Endothelial cell of umbilical vein (primary cell): ENCODE measurements around the gene TSEN2. TPM values are rescaled to one million over a fixed set of nuclear protein-coding genes. Genes with fewer than 3 reads are reported as not detected.
A peak's percentile ranks its signal among the peaks of the same experiment; 100 is the strongest.

ENCODE experiments used
- BruUV-seq: library from RNA; stranded (reverse); fragments of 400-500 nt; replicated peaks from 2 replicates; lab custom pipeline; 2021; lab: Mats Ljungman, UMichigan
- CTCF ChIA-PET: fragments of 300-600, 350-600 bp; sonication (Branson Sonifier 250); formaldehyde crosslinking; loops from one replicate; lab custom pipeline; 2021; ENCODE audit warnings: antibody characterized with exemption, inconsistent platforms; lab: Charles Lee
- POLR2A ChIA-PET: fragments of 300-600, 350-600 bp; sonication (Branson Sonifier 250); formaldehyde crosslinking; loops from one replicate; lab custom pipeline; 2021; ENCODE audit warnings: antibody characterized with exemption, inconsistent platforms; lab: Charles Lee
- DNase-seq: peaks from one replicate; pipeline ENCODE4 v3.0.0-alpha.2; 2011; ENCODE audit warnings: low read depth, low spot score
- FAIRE-seq: peaks from 2 replicates; lab custom pipeline; 2011; peaks lifted over from hg19 to GRCh38; lab: Jason Lieb, UNC
- H2AFZ ChIP-seq: 2 replicates; pipeline ENCODE4 v1.6.0; 2012; ENCODE audit warnings: low read depth, low read length, control low read depth, inconsistent platforms
- H3K27ac ChIP-seq: 2 replicates; pipeline ENCODE4 v1.5.1; 2011; ENCODE audit warnings: low read depth, mild to moderate bottlenecking, control low read depth, low read length, moderate library complexity; ENCODE audit not compliant: insufficient read depth
- H3K27me3 ChIP-seq, 2 experiments: 2 replicates each; pipeline versions ENCODE4 v1.6.0 to v1.6.1; 2011; ENCODE audit warnings: low read length in 2 of 2, mixed read lengths in 1 of 2; ENCODE audit not compliant: control insufficient read depth in 2 of 2, insufficient read depth in 2 of 2
- H3K36me3 ChIP-seq, 2 experiments: 2 replicates in 1 of 2; 3 replicates in 1 of 2; pipeline ENCODE4 v1.5.1; 2011; ENCODE audit warnings: low read length in 2 of 2, mild to moderate bottlenecking in 1 of 2, moderate library complexity in 1 of 2; ENCODE audit not compliant: control insufficient read depth in 2 of 2, insufficient read depth in 2 of 2; ENCODE audit errors: extremely low read depth in 1 of 2
- H3K4me1 ChIP-seq: 3 replicates; pipeline ENCODE4 v1.5.1; 2011; ENCODE audit warnings: mild to moderate bottlenecking, low read length; ENCODE audit not compliant: control insufficient read depth, insufficient read depth; ENCODE audit errors: extremely low read depth
- H3K4me2 ChIP-seq: 2 replicates; pipeline ENCODE4 v1.6.1; 2011; ENCODE audit warnings: low read length, control low read depth, mixed read lengths; ENCODE audit not compliant: insufficient read depth
- H3K4me3 ChIP-seq, 3 experiments: fragments of 200-600 bp in 1 of 3; sonication (generic), shearing (Covaris generic) in 1 of 3; replicated peaks in 1 of 3; 2 replicates each; pipeline ENCODE4 v1.5.1; 2011 to 2016; ENCODE audit warnings: control low read depth in 3 of 3, low read length in 3 of 3, mild to moderate bottlenecking in 2 of 3, inconsistent platforms in 1 of 3, low read depth in 1 of 3, moderate library complexity in 1 of 3; ENCODE audit not compliant: insufficient read depth in 1 of 3
- H3K79me2 ChIP-seq: 2 replicates; pipeline ENCODE4 v1.6.0; 2012; ENCODE audit warnings: low read length, inconsistent platforms; ENCODE audit not compliant: control insufficient read depth, insufficient read depth
- H3K9ac ChIP-seq: replicated peaks from 2 replicates; pipeline ENCODE3; 2011; ENCODE audit warnings: low read length, control low read depth; ENCODE audit not compliant: insufficient read depth; ENCODE audit errors: extremely low read depth
- H3K9me1 ChIP-seq: replicated peaks from 3 replicates; pipeline ENCODE4 v1.6.0; 2011; ENCODE audit warnings: mild to moderate bottlenecking, low read length; ENCODE audit not compliant: control insufficient read depth, insufficient read depth; ENCODE audit errors: extremely low read depth
- H3K9me3 ChIP-seq: replicated peaks from 2 replicates; pipeline ENCODE4 v1.5.1; 2012; ENCODE audit warnings: low read length, inconsistent platforms; ENCODE audit not compliant: control insufficient read depth, insufficient read depth
- H4K20me1 ChIP-seq: replicated peaks from 2 replicates; pipeline ENCODE3; 2011; ENCODE audit warnings: mild to moderate bottlenecking, low read length; ENCODE audit not compliant: control insufficient read depth, insufficient read depth; ENCODE audit errors: extremely low read depth
- EZH2 ChIP-seq: IDR thresholded peaks from 2 replicates; pipeline ENCODE4 v1.6.1; 2012; ENCODE audit warnings: borderline replicate concordance, low read depth, mild to moderate bottlenecking, moderate library complexity, low read length, inconsistent platforms; ENCODE audit not compliant: severe bottlenecking
- FOS ChIP-seq: IDR thresholded peaks from 2 replicates; pipeline ENCODE4 v1.6.1; 2011; ENCODE audit warnings: mild to moderate bottlenecking, low read length, moderate library complexity, borderline replicate concordance; ENCODE audit not compliant: insufficient read depth
- GATA2 ChIP-seq: IDR thresholded peaks from 2 replicates; pipeline ENCODE4 v1.7.0; 2011; ENCODE audit warnings: low read depth, mild to moderate bottlenecking, moderate library complexity, mixed read lengths, low read length; ENCODE audit not compliant: insufficient read length, insufficient read depth
- JUN ChIP-seq: IDR thresholded peaks from 2 replicates; pipeline ENCODE4 v1.6.1; 2011; ENCODE audit warnings: borderline replicate concordance, low read depth; ENCODE audit not compliant: insufficient read length, insufficient read depth
- MYC ChIP-seq: IDR thresholded peaks from one replicate; pipeline ENCODE4 v1.6.1; 2011; ENCODE audit warnings: mild to moderate bottlenecking, low read depth, low read length
- POLR2A ChIP-seq: IDR thresholded peaks from 2 replicates; pipeline ENCODE4 v1.6.1; 2012; ENCODE audit warnings: low read depth, mild to moderate bottlenecking, control low read depth, low read length
- POLR2AphosphoS5 ChIP-seq: IDR thresholded peaks from 2 replicates; pipeline ENCODE4 v1.6.1; 2012; ENCODE audit warnings: low read depth, mild to moderate bottlenecking, control low read depth, low read length, moderate library complexity; ENCODE audit not compliant: insufficient read depth
- dilution Hi-C: fragments of 300-500 bp; cut with MboI; formaldehyde crosslinking; loops from one replicate; pipeline ENCODE4 v1.15.0; 2019; ENCODE audit warnings: low sequenced_read_pairs; ENCODE audit not compliant: extremely low pct_ligation_motif_present
- intact Hi-C: fragments of 100-400 bp; cut with micrococcal nuclease; formaldehyde crosslinking; loops from one replicate; pipeline ENCODE4 v1.10.0; 2022
- polyA plus RNA-seq, 4 experiments: library from polyadenylated mRNA; depleted of rRNA in 3 of 4; stranded (reverse) in 3 of 4; unstranded in 1 of 4; fragments of >200 nt; gene quantifications; 2 replicates each; pipeline versions ENCODE4 v1.2.1 to v1.2.3, GENCODE V29; 2011 to 2012; ENCODE audit warnings: missing spikeins in 1 of 4
- total RNA-seq: library from RNA; stranded (reverse); gene quantifications from 2 replicates; pipeline ENCODE4 v1.2.3, GENCODE V29; 2021
- TF ChIP-seq, protein P1 (sequence below): IDR thresholded peaks from 2 replicates; pipeline ENCODE4 v1.6.1; 2011; ENCODE audit not compliant: insufficient read depth, insufficient read length
- TF ChIP-seq, protein P2 (sequence below), 2 donors: IDR thresholded peaks; 1 replicate in 1 of 2; 2 replicates in 1 of 2; pipeline ENCODE4 v1.5.1; 2011; ENCODE audit warnings: low read length in 2 of 2, mild to moderate bottlenecking in 2 of 2, moderate library complexity in 2 of 2, control low read depth in 1 of 2, inconsistent platforms in 1 of 2, low read depth in 1 of 2; ENCODE audit not compliant: insufficient read depth in 1 of 2; ENCODE audit errors: extremely low read depth in 1 of 2

TSEN2 gene
- total and polyA plus RNA-seq, 2 donors (not counting 3 experiments of a cell fraction or from before 2014, with no cell fraction given): 8.3 to 12.1 TPM

DNA sequence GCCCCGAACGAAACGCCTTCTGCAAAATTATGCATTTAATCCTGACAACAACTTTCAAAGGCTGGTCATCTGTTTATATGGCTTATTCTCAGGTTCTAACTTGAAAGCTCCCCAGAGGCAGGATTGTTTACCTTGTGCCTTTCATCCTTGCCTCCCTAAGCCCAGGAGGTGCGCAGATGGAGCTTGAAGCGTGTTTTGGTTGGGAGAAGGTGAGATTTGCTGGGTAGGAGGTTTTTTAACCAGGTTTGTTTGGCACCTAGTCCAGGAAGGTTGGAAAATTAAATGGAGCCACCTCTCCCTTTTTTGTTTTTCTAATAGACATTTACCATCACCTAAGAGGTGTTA is 675 bp downstream of the TSEN2 start:
- Histone ChIP-seq H3K27ac (no peak overlapping the region), H3K27me3 (no peaks in the 10 kb centered on the region), H3K9ac (peak overlapping the region; percentile 58), H3K9me3 (no peaks in the 10 kb centered on the region), H4K20me1 (no peaks in the 10 kb centered on the region), H3K4me2 (peak overlapping the region; percentile 94), H3K9me1 (no peaks in the 10 kb centered on the region), H3K79me2 (peaks cover 17% of the 10 kb centered on the region), H3K4me3 (peak overlapping the region; percentile 51 to 59 (median 58)), H2AFZ (peak overlapping the region; percentile 61), H3K4me1 (peaks cover 23% of the 10 kb centered on the region), H3K36me3 (no peaks in the 10 kb centered on the region)
- POLR2A ChIA-PET: no interaction called here
- TF ChIP-seq EZH2 (no peak), POLR2AphosphoS5 (no peak), MYC (no peak), JUN (no peak), FOS (no peak), POLR2A (no peak), GATA2 (no peak)
- TF ChIP-seq, protein P1, sequence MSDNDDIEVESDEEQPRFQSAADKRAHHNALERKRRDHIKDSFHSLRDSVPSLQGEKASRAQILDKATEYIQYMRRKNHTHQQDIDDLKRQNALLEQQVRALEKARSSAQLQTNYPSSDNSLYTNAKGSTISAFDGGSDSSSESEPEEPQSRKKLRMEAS: no peak
- TF ChIP-seq, protein P2, sequence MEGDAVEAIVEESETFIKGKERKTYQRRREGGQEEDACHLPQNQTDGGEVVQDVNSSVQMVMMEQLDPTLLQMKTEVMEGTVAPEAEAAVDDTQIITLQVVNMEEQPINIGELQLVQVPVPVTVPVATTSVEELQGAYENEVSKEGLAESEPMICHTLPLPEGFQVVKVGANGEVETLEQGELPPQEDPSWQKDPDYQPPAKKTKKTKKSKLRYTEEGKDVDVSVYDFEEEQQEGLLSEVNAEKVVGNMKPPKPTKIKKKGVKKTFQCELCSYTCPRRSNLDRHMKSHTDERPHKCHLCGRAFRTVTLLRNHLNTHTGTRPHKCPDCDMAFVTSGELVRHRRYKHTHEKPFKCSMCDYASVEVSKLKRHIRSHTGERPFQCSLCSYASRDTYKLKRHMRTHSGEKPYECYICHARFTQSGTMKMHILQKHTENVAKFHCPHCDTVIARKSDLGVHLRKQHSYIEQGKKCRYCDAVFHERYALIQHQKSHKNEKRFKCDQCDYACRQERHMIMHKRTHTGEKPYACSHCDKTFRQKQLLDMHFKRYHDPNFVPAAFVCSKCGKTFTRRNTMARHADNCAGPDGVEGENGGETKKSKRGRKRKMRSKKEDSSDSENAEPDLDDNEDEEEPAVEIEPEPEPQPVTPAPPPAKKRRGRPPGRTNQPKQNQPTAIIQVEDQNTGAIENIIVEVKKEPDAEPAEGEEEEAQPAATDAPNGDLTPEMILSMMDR (IDR thresholded peaks at IDR 0.05; ENCODE audit: extremely low read depth in 1 of 2, insufficient read depth in 1 of 2, low read depth in 1 of 2, low read length in 2 of 2): no peak
- BruUV-seq: no TSS peak
- CTCF ChIA-PET: interaction anchor here (0.7 to 3.8 kb wide), 5 partner anchors 16 to 349 kb away, joined by 4 to 37 read pairs (median 5); no protein-coding TSS in a partner anchor
- intact Hi-C loops: loop anchor here (1.0 to 5.0 kb wide), 5 partner anchors 71 to 481 kb away; partner anchors contain the start of genes RAF1 and SYN2
- dilution Hi-C loops: no loop called here
- DNase-seq: no peak
- FAIRE-seq: no peak
